Measurements from ENCODE around the gene TDO2. TPM values are rescaled to one million over a fixed set of nuclear protein-coding genes. Genes with fewer than 3 reads are reported as not detected.

Gene TDO2
- total RNA-seq, result not detected

DNA sequence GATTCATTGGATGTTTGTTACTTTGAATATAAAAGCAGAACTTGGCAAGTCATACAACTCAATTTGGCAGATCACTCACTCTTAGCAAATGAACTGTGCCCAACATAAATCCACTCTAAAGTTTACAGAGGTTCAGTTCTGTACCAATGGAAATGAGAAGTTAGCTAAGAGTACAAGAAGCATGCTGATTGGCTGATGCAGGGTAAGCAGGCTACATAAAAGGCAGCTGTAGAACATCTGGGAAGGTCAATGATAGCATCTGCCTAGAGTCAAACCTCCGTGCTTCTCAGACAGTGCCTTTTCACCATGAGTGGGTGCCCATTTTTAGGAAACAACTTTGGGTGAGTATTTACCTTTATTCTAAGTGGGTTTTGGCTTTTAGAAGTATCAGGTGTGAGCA is at the start of gene TDO2:
Gene TDO2, plus strand, starts transcription at position 244 of the 400 bp plus-strand sequence. Its CDS starts 63 bp downstream, at position 307.
- no peak for DNase-seq
- H3K27me3 Mint-ChIP-seq, result no peaks in the 10 kb centered on the region
- ChIA-PET CTCF (no interaction called here), POLR2A (no interaction called here)
- H3K4me3 Mint-ChIP-seq, result no peak within 1 kb of the TSS
- H3K36me3 Mint-ChIP-seq (ENCODE audit: low read depth), result no peaks in the 10 kb centered on the region
- H3K9me3 Mint-ChIP-seq, result no peaks in the 10 kb centered on the region
- no peak within 1 kb of the TSS for H3K27ac Mint-ChIP-seq
- H3K4me1 Mint-ChIP-seq, result peaks cover 6% of the 10 kb centered on the region

DNA sequence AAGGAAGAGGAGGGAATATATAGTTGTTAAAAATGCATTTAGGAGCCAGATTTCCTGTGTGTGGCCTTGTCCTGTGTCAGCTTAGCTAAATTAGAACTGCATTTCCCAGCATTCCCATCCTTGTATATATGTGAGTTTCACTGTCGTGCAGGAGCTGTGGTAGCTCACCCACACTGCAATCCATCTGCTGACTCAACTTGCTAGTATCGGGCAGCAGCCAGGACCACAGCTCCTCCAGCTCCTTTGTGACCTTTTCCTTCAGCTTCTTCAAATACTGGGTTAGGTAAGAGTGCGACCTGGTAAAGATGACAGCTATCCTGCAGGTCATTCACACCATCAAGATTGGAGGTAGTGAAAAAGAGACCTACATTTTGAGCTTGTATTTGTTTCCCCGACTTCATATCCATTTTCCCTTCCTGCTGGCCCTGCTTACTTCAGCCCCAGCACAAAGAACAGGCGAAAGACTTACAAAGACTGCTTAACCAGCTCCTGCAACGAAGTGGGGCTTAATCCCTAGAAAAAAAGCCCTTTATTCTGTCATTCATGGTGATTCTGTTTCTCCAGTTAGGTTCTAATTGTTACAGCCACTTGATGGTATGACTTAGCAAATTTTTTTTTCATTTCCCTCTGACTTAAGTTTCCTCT is 48.8 kb upstream of the TDO2 start:
- Mint-ChIP-seq H3K27me3 (peaks cover 3% of the 10 kb centered on the region), H3K4me3 (no peak overlapping the region), H3K4me1 (no peaks in the 10 kb centered on the region), H3K36me3 (ENCODE audit: low read depth) (no peaks in the 10 kb centered on the region), H3K27ac (no peak overlapping the region), H3K9me3 (no peaks in the 10 kb centered on the region)
- POLR2A ChIA-PET, result no interaction called here
- no peak for DNase-seq
- CTCF ChIA-PET, result no interaction called here

DNA sequence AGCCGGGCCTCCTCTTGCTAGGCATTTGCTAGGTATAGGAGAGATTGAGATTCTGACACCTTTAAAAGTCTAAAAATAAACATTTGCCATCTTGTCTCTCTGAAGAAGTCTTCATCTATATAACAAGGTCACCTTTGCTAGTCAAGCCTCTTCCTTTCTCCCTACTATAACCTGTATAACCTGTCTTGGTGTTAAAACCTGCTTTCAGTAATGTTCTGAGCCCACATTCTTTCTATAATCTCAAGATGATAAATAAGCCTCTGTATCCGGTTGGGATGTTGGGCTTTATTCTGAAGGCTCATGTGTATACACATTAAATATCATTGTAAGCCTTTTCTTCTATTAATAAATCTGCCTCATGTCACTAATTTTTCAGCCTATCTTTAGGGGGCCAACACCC is 47.6 kb upstream of the TDO2 start:
- no peak for DNase-seq
- POLR2A ChIA-PET, result no interaction called here
- no peaks in the 10 kb centered on the region for H3K4me1 Mint-ChIP-seq

DNA sequence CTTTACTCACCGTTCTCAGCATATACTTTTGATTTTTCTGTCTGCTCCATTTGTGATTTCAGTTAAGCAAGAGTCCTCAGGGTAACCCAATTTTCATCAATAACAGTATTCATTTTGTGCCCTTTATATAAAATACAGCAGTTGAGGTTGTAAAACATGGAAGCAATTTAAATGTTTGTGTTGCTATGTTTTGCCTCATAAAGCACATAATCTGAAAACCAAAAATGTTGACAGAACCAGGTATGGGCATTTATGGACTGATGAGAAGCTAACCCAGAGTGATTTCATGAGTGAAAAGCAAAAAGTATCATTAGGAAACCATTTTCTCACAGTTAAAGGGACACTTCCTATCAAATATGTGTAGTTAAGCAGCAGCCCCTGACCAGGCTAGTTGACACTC is 37.3 kb upstream of the TDO2 start, which contains the start of gene ASIC5:
Gene ASIC5, minus strand, starts transcription at position 101 of the 400 bp plus-strand sequence. Its CDS starts 51 bp downstream, at position 50.
- H3K9me3 Mint-ChIP-seq, result no peaks in the 10 kb centered on the region
- DNase-seq, result no peak
- H3K36me3 Mint-ChIP-seq (ENCODE audit: low read depth), result no peaks in the 10 kb centered on the region
- POLR2A ChIA-PET, result no interaction called here
- H3K4me3 Mint-ChIP-seq, result no peak within 1 kb of the TSS
- no peaks in the 10 kb centered on the region for H3K27me3 Mint-ChIP-seq
- CTCF ChIA-PET, result no interaction called here
- H3K27ac Mint-ChIP-seq, result no peak within 1 kb of the TSS
- H3K4me1 Mint-ChIP-seq, result no peaks in the 10 kb centered on the region

More for the DNA sequence above, 47.6 kb upstream of the TDO2 start:
- H3K27me3 Mint-ChIP-seq, result peaks cover 3% of the 10 kb centered on the region
- H3K36me3 Mint-ChIP-seq (ENCODE audit: low read depth), result no peaks in the 10 kb centered on the region
- no peak overlapping the region for H3K27ac Mint-ChIP-seq
- CTCF ChIA-PET, result no interaction called here
- H3K4me3 Mint-ChIP-seq, result no peak overlapping the region
- H3K9me3 Mint-ChIP-seq, result no peaks in the 10 kb centered on the region

DNA sequence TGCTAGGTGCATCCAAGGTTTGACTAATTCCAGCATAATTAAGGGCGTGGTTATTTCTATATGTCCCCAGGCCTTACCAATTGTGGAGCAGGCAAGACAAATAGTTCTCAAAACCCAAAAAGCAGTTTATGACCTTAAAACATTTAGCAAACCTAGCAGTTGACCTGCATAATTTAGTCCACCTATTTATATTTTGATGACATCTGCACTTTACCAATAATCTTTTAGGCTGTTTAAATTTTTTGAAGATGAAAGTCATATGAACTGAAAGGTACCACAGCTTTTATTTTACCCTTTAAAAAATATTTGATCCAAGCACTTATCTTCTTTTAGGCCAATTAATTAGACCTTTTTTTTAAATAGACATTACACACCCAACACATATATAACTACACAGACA is 27.6 kb upstream of the TDO2 start:
- CTCF ChIA-PET, result no interaction called here
- POLR2A ChIA-PET, result no interaction called here
- no peaks in the 10 kb centered on the region for H3K36me3 Mint-ChIP-seq (ENCODE audit: low read depth)

DNA sequence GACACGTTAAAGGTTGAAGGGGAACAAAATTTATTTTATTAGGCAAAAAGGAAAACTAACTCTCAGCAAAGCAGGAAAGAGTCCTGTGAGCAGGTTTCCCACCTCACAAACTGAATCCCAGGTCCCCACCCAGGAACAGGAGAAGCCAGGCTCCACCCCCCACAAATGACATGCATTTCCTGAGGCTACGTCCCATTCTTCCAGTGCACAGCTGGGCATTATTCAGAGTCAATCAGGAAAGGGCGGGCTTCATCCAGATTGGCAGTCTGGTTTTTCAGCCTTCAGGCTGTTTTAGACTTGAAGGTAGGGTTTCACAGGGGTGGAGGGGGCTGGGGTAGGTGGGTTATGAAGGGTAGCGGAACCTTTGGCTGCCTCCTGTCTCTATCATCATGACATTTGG is 25.5 kb upstream of the TDO2 start:
- Mint-ChIP-seq H3K27ac (no peak overlapping the region), H3K4me3 (no peak overlapping the region), H3K27me3 (no peaks in the 10 kb centered on the region), H3K4me1 (no peaks in the 10 kb centered on the region), H3K9me3 (no peaks in the 10 kb centered on the region), H3K36me3 (ENCODE audit: low read depth) (no peaks in the 10 kb centered on the region)
- CTCF ChIA-PET, result no interaction called here
- no peak for DNase-seq
- POLR2A ChIA-PET, result no interaction called here

More for the DNA sequence above, 27.6 kb upstream of the TDO2 start:
- Mint-ChIP-seq H3K27me3 (no peaks in the 10 kb centered on the region), H3K9me3 (no peaks in the 10 kb centered on the region), H3K4me3 (no peak overlapping the region), H3K27ac (no peak overlapping the region), H3K4me1 (no peaks in the 10 kb centered on the region)
- DNase-seq, result no peak

DNA sequence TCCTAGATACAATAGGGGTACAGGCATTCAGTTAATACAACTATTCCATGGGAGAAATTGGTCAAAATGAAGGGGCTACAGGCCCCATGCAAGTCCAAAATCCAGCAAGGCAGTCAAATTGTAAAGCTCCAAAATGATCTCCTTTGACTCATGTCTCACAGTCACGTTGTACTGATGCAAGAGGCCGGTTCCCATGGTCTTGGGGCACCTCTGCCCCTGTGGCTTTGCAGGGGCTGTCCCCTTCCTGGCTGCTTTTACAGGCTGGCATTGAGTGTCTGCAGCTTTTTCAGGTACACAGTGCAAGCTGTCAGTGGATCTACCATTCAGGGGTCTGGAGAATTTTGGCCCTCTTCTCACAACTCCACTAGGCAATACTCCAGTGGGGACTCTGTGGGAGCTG is 24.9 kb upstream of the TDO2 start:
- POLR2A ChIA-PET, result no interaction called here
- Mint-ChIP-seq H3K9me3 (no peaks in the 10 kb centered on the region), H3K27me3 (no peaks in the 10 kb centered on the region), H3K4me3 (no peak overlapping the region), H3K36me3 (ENCODE audit: low read depth) (no peaks in the 10 kb centered on the region), H3K27ac (no peak overlapping the region), H3K4me1 (no peaks in the 10 kb centered on the region)
- CTCF ChIA-PET, result no interaction called here
- no peak for DNase-seq

DNA sequence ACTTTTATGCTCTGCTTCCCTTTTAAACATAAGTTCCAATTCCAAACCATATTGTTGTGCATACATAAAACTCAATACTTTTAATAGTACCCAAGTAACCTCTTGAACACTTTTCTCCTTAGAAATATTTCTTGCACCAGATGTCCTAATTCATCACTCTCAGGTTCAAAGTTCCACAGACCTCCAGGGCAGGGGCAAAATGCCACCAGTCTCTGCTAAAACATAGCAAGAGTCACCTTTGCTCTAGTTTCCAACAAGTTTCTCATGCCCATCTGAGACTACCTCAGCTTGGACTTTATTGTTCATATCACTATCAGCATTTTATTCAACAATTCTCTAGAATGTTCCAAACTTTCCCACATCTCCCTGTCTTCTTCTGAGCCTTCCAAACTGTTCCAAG is 23.7 kb upstream of the TDO2 start:
- Mint-ChIP-seq H3K27ac (no peak overlapping the region), H3K4me1 (no peaks in the 10 kb centered on the region), H3K27me3 (no peaks in the 10 kb centered on the region), H3K9me3 (no peaks in the 10 kb centered on the region), H3K36me3 (ENCODE audit: low read depth) (no peaks in the 10 kb centered on the region), H3K4me3 (no peak overlapping the region)
- no peak for DNase-seq
- ChIA-PET POLR2A (no interaction called here), CTCF (no interaction called here)

DNA sequence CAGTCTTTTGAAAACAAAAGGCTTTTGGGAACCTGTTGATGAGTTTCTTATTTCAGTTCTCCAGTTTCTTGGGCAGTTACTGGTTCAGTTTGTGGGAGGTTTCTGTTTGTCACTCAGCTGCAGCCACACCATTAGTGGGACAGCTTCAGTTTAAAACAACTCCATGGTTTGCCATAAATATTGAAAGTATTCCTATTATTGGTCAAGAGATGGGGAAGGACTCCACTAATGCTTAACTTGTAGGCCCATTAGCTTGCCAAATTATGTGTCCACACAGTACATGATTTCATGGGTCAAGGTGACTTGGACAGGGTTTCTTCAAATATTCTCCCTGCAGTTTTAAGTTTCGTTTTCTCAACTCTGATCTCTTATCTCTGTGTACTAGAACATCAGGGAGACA is 21.9 kb upstream of the TDO2 start:
- CTCF ChIA-PET, result no interaction called here
- H3K27ac Mint-ChIP-seq, result no peak overlapping the region
- DNase-seq, result no peak
- no peaks in the 10 kb centered on the region for H3K4me1 Mint-ChIP-seq
- H3K36me3 Mint-ChIP-seq (ENCODE audit: low read depth), result no peaks in the 10 kb centered on the region
- no peaks in the 10 kb centered on the region for H3K27me3 Mint-ChIP-seq
- H3K9me3 Mint-ChIP-seq, result no peaks in the 10 kb centered on the region
- POLR2A ChIA-PET, result no interaction called here
- no peak overlapping the region for H3K4me3 Mint-ChIP-seq

DNA sequence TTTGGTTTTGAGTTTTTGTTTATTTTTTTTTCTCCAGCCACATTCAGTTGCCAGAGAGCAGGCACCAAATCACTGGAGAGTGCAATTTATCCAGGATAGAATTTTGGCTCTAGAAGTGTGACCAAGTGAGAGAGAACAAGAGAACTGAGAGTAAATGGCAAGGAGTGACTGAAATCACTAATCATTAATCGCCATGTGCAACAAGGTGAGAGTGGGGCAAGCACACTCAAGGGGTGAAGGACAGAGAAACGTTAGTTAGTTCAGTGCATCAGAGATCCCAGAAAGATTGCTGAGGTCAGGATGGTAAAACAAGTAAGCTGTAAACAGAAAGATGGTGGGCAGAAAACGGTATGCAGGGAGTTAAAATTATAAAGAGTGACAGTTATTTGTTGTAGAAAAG is 19.6 kb upstream of the TDO2 start:
- no peaks in the 10 kb centered on the region for H3K27me3 Mint-ChIP-seq
- H3K4me3 Mint-ChIP-seq, result no peak overlapping the region
- H3K27ac Mint-ChIP-seq, result no peak overlapping the region
- ChIA-PET CTCF (no interaction called here), POLR2A (no interaction called here)
- DNase-seq, result no peak
- no peaks in the 10 kb centered on the region for H3K9me3 Mint-ChIP-seq
- H3K4me1 Mint-ChIP-seq, result no peaks in the 10 kb centered on the region
- H3K36me3 Mint-ChIP-seq (ENCODE audit: low read depth), result no peaks in the 10 kb centered on the region

DNA sequence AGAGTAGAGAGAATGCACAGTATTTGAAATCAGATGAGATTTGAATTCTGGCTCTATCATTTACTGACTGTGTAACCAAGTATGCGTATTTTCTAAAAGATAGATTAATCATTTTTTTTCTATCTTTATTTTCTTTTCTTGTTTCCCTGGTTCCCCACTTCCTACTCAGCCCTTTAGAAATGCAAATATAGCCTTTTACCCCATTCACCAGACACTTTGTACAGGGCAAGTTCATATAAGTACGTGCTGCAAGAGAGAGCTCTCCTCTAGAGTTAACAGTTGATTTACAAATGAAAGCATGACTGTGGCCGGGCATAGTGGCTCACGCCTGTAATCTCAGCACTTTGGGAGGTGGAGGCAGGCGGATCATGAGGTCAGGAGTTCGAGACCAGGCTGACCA is 17.8 kb upstream of the TDO2 start:
- Mint-ChIP-seq H3K27ac (no peak overlapping the region), H3K9me3 (no peaks in the 10 kb centered on the region), H3K4me1 (no peaks in the 10 kb centered on the region), H3K36me3 (ENCODE audit: low read depth) (no peaks in the 10 kb centered on the region), H3K4me3 (no peak overlapping the region), H3K27me3 (no peaks in the 10 kb centered on the region)
- ChIA-PET CTCF (no interaction called here), POLR2A (no interaction called here)
- no peak for DNase-seq

DNA sequence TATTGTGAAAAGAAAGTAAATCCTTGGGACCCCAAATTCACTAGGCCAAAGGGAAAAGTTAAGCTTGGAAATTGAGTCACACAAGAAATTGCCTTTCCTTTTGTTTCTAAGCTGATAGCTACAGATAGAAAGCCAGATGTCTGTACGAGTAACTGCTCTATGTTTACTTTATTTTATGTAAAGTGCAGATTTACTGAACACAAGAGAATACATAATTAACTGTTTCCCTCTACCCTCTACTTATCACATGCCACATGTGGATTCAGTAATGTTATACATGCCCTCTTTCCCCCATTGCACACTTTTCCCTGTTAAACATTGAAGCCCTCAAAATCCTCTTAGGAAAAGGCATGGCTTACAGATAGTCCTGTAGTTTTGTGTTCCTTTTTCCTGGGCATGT is 16.5 kb upstream of the TDO2 start:
- H3K36me3 Mint-ChIP-seq (ENCODE audit: low read depth), result no peaks in the 10 kb centered on the region
- H3K27ac Mint-ChIP-seq, result no peak overlapping the region
- H3K4me3 Mint-ChIP-seq, result no peak overlapping the region
- no peaks in the 10 kb centered on the region for H3K9me3 Mint-ChIP-seq
- ChIA-PET POLR2A (no interaction called here), CTCF (no interaction called here)
- no peak for DNase-seq
- H3K27me3 Mint-ChIP-seq, result no peaks in the 10 kb centered on the region
- no peaks in the 10 kb centered on the region for H3K4me1 Mint-ChIP-seq

DNA sequence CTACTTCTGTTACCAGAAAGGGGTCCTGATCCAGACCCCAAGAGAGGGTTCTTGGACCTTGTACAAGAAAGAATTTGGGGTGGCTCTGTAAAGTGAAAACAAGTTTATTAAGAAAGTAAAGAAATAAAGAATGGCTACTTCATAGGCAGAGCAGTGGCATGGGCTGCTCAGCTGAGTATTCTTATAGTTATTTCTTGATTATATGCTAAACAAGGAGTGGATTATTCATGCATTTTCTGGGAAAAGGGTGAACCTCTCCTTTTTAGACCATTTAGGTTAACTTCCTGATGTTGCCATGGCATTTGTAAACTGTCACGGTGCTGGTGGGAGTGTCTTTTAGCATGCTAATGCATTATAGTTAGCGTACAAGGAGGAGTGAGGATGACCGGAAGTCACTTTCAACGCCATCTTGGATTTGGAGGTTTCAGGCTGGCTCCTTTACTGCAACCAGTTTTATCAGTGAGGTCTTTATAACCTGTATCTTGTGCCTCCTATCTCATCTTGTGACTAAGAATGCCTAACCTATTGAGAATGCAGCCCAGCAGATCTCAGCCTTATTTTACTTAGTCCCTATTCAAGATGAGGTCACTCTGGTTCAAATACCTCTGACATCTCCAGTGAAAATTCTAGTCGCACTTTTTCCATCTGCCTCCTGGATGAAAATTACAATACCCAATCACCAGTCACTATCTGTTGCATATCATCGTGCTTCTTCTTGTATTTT is 15.5 kb upstream of the TDO2 start:
- POLR2A ChIA-PET, result no interaction called here
- CTCF ChIA-PET, result no interaction called here
- Mint-ChIP-seq H3K27me3 (no peaks in the 10 kb centered on the region), H3K4me3 (no peak overlapping the region), H3K27ac (no peak overlapping the region), H3K36me3 (ENCODE audit: low read depth) (no peaks in the 10 kb centered on the region), H3K4me1 (no peaks in the 10 kb centered on the region), H3K9me3 (no peaks in the 10 kb centered on the region)
- DNase-seq, result no peak

DNA sequence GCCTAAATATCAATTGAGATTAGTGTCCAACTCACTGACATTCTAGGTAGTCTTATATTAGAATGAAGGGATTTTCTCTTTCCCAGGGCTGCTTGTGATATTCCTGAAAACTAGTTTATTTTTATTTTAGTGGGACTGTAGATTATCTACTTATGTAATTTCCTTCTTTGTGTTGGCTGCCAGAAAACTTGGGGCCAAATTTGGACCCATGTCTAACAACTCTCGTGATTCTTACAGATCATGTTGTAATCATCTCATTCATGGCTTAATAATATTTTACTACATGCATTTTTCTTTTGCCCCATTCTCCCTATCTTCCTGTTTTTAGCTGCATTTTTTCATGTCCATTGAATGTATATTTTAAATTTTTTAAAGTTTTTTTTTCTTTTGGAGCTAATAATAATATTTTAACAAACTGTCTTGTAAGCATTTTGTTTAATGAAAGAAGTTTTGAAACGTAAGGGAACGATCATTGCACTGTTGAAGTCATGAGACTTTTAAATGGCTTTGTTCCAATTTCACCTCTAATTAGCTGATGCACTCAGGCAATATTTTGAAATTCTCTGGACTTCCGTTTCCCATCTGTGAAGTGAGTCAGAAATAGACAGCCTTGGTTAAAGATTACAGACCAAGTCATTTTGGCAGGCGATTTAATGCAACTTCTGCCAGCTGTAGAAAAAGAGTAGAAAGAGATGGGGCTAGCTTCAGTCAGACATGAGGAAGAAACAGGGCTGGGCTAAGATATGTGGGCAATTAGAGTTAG is 14.3 kb upstream of the TDO2 start:
- no peak overlapping the region for H3K4me3 Mint-ChIP-seq
- POLR2A ChIA-PET, result no interaction called here
- no peaks in the 10 kb centered on the region for H3K4me1 Mint-ChIP-seq
- DNase-seq, result no peak
- CTCF ChIA-PET, result no interaction called here
- no peak overlapping the region for H3K27ac Mint-ChIP-seq
- H3K9me3 Mint-ChIP-seq, result no peaks in the 10 kb centered on the region
- H3K27me3 Mint-ChIP-seq, result no peaks in the 10 kb centered on the region
- no peaks in the 10 kb centered on the region for H3K36me3 Mint-ChIP-seq (ENCODE audit: low read depth)
